ENCODE measurements around the gene LIMS2. TPM values are rescaled to one million over a fixed set of nuclear protein-coding genes. Genes with fewer than 3 reads are reported as not detected.

The LIMS2 gene
- total and polyA plus RNA-seq, 12 donors = 148 to 687 (median 160) TPM

DNA sequence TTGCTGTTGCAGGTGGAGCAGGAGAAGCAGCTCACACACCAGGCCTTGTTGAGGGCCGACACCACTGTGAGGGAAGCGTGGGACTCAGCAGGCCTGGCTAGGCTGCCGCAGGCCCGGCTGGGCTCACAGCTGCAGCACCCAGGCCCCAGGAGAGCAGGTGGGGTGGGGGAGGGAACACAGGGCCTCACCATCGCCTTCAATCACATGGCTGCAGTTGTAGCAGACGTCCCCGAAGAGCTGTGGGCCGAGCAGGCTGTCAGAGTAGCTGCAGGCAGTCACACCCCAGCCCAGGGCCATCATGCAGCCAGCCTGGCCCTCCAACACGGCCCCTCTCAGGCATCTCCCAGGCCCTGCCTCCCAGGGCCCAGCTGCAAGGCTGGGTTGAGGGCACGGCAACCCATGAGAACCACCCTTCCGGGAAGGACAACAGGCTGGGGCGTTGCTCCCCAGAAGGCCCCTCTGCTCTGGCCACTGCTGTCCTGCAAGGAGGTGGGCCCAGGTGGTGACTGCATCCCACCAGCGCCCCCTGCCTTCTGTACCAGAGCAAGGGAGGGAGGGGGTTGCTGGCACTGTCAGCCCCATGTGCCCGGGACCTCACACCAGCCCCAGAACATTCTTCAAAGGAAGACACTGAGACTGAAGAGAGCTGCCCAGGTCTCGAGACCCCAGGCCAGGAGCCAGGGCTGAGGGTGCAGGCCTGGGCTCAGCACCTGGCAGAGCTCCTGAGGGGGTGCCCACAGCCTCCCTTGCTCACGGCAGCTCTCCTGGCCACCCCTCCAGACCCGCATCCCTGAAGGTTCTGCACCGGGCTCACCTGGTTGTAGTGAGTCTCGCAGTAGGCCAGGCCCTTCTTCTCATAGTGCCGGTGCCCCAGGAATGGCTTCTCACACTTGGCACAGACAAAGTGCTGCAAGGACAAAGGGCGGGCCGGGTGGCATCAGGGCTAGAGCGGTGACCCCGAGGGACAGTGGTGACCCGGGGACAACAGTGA lies 35.0 kb downstream of the LIMS2 start:
- no peaks in the 10 kb centered on the region for H3K27me3 ChIP-seq
- ATAC-seq (no peak), DNase-seq (peak in 1 of 2 donors; percentile 13)
- peak overlapping the region in 9 of 10 donors; percentile 69 to 95 (median 89) for H3K27ac ChIP-seq
- peaks cover 0 to 76% (median 4%) of the 10 kb centered on the region in 9 donors for H3K36me3 ChIP-seq
- intact Hi-C loops (cut with DNase I) = loop anchor here in 4 of 10 donors (5.0 to 10.0 kb wide), 4 partner anchors 37 to 116 kb away; partner anchors contain the start of genes IWS1 (in 1 of the 4) and LIMS2 (in 1 of the 4)
- no peaks in the 10 kb centered on the region for H3K9me3 ChIP-seq
- TF ChIP-seq CTCF (IDR thresholded peaks at IDR 0.05) = peak in 7 of 9 donors; percentile 12 to 51 (median 28)
- H3K4me3 ChIP-seq = no peak overlapping the region
- WGBS, 2 donors = 75 to 79% methylated on average over 25 of the region's 25 CpGs
- peaks cover 28 to 98% (median 61%) of the 10 kb centered on the region in 9 donors for H3K4me1 ChIP-seq

GRCh38 chr2:127639111-127639474 lies 36.2 kb downstream of the LIMS2 start:
- ATAC-seq (no peak), DNase-seq (peak in 1 of 2 donors; percentile 11)
- H3K36me3 ChIP-seq = peaks cover 0 to 64% (median 4%) of the 10 kb centered on the region in 9 donors
- H3K9me3 ChIP-seq = no peaks in the 10 kb centered on the region
- H3K27ac ChIP-seq = peak overlapping the region; percentile 65 to 95 (median 88)
- H3K4me3 ChIP-seq = no peak overlapping the region
- WGBS, 2 donors = 92 to 94% methylated on average over 13 of the region's 13 CpGs
- intact Hi-C loops (cut with DNase I) = loop anchor here in 2 of 10 donors (5.0 to 10.0 kb wide), 2 partner anchors 38 to 56 kb away; partner anchors contain the start of gene LIMS2 (in 1 of the 2)
- H3K27me3 ChIP-seq = no peaks in the 10 kb centered on the region
- peaks cover 28 to 99% (median 61%) of the 10 kb centered on the region in 9 donors for H3K4me1 ChIP-seq
- TF ChIP-seq CTCF (IDR thresholded peaks at IDR 0.05) = no peak

DNA sequence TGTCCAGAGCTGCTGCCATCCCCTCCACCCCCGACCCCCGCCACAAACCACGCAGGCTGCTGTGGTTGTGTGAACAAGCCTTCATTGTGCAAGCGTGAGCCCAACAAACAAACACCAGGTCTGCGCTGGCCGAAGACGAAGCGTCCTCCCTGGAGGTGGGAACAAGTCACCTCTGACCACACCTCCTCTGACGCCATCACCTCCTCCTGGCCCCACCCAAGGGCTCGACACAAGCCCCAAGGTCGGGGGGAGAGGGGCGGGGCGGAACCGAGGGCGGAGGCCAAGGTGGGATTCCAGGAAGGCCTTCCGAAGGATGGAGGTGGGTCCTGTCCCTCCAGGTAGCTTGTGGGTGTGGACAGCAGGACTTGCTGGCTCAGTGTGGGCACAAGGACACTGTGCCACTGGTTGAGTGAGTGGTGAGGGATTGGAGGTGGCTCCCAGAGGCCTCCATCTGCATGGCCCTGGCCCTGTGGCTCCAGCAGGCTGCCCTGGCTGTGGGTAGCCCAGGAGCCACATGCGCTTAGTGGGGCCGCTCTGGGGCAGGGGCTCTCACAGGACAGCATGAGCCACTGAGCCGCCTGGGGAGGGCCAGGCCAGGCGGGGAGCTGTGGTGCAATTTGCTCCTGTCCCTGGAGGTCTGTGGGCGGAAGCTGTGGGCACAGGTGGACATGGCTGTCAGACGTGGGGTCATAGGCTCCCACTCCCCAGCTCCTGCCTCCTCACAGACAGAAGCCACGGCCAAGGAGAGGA lies 36.8 kb downstream of the LIMS2 start:
- WGBS, 2 donors = 61 to 69% methylated on average over 23 of the region's 23 CpGs
- peak overlapping the region; percentile 65 to 95 (median 88) for H3K27ac ChIP-seq
- no peaks in the 10 kb centered on the region for H3K27me3 ChIP-seq
- TF ChIP-seq CTCF (IDR thresholded peaks at IDR 0.05) = no peak
- peak in 6 of 8 donors; percentile 4 to 38 (median 14) for ATAC-seq
- H3K4me1 ChIP-seq = peaks cover 27 to 99% (median 61%) of the 10 kb centered on the region in 9 donors
- peak in 1 of 2 donors; percentile 49 for DNase-seq
- intact Hi-C loops (cut with DNase I) = loop anchor here in 2 of 10 donors (5.0 to 10.0 kb wide), 2 partner anchors 39 to 56 kb away; partner anchors contain the start of gene LIMS2 (in 1 of the 2)
- H3K9me3 ChIP-seq = no peaks in the 10 kb centered on the region
- H3K36me3 ChIP-seq = peaks cover 0 to 58% (median 4%) of the 10 kb centered on the region in 9 donors
- H3K4me3 ChIP-seq = no peak overlapping the region

Data from heart right ventricle (tissue), 16 donors.